Muscle of leg (tissue), 9 donors: ENCODE results near the gene CYP4F8. TPM values are rescaled to one million over a fixed set of nuclear protein-coding genes. Genes with fewer than 3 reads are reported as not detected.

ENCODE experiments used
- polyA plus RNA-seq, 8 donors: library from polyadenylated mRNA; unstranded; fragments of 120-200 nt; gene quantifications; one replicate each; pipeline versions ENCODE4 v1.2.1 to v1.2.3, GENCODE V29; 2013; ENCODE audit warnings: inconsistent platforms in 1 of 8, low replicate concordance in 1 of 8; ENCODE audit not compliant: insufficient read length in 8 of 8, insufficient read depth in 1 of 8
- total RNA-seq: library from RNA; stranded (reverse); fragments of 120-200 nt; gene quantifications from one replicate; pipeline ENCODE4 v1.2.4, GENCODE V29; 2013

CYP4F8 gene
- total and polyA plus RNA-seq, 9 donors, result 1.00 TPM; not detected in 8

Other genes starting within 250 kb of the CYP4F8 start
- gene AKAP8, start 235.4 kb upstream of the CYP4F8 start, total RNA-seq, result 16.4 TPM
- gene AKAP8, start 235.4 kb upstream of the CYP4F8 start, polyA plus RNA-seq, result 10 to 100 TPM; 17.1 to 22.9 (median 19.5) TPM
- gene AKAP8L, start 196.2 kb upstream of the CYP4F8 start, total RNA-seq, result 73.9 TPM
- gene AKAP8L, start 196.2 kb upstream of the CYP4F8 start, polyA plus RNA-seq, result 10 to 100 TPM; 52.8 to 84.5 (median 66.5) TPM
- 6.8 TPM for gene WIZ, start 165.3 kb upstream of the CYP4F8 start, total RNA-seq
- 10 to 100 TPM; 24.4 to 38.1 (median 32.7) TPM for gene WIZ, start 165.3 kb upstream of the CYP4F8 start, polyA plus RNA-seq
- gene RASAL3, start 150.7 kb upstream of the CYP4F8 start, total RNA-seq, result 0.71 TPM
- 1 to 10 TPM in 5 of 8 donors, under 1 TPM in 3; 0.80 to 2.0 (median 1.1) TPM for gene RASAL3, start 150.7 kb upstream of the CYP4F8 start, polyA plus RNA-seq
- gene PGLYRP2, start 135.7 kb upstream of the CYP4F8 start, total RNA-seq, result not detected
- under 1 TPM in 1 of 8 donors, not detected in 7; 0.28 TPM for gene PGLYRP2, start 135.7 kb upstream of the CYP4F8 start, polyA plus RNA-seq
- gene CYP4F22, start 106.7 kb upstream of the CYP4F8 start, total RNA-seq, result not detected
- gene CYP4F22, start 106.7 kb upstream of the CYP4F8 start, polyA plus RNA-seq, result under 1 TPM in 2 of 8 donors, not detected in 6; 0.11 to 0.44 TPM
- gene CYP4F3, start 25.7 kb downstream of the CYP4F8 start, total RNA-seq, result 0.04 TPM
- gene CYP4F3, start 25.7 kb downstream of the CYP4F8 start, polyA plus RNA-seq, result under 1 TPM; 0.07 to 0.44 (median 0.15) TPM
- gene CYP4F12, start 57.9 kb downstream of the CYP4F8 start, total RNA-seq, result 1.4 TPM
- gene CYP4F12, start 57.9 kb downstream of the CYP4F8 start, polyA plus RNA-seq, result 1 to 10 TPM in 3 of 8 donors, under 1 TPM in 5; 0.14 to 3.6 (median 0.48) TPM
- not detected for gene OR10H2, start 112.8 kb downstream of the CYP4F8 start, total RNA-seq
- gene OR10H2, start 112.8 kb downstream of the CYP4F8 start, polyA plus RNA-seq, result not detected
- not detected for gene OR10H3, start 122.8 kb downstream of the CYP4F8 start, total RNA-seq
- not detected for gene OR10H3, start 122.8 kb downstream of the CYP4F8 start, polyA plus RNA-seq
- not detected for gene OR10H5, start 172.4 kb downstream of the CYP4F8 start, total RNA-seq
- gene OR10H5, start 172.4 kb downstream of the CYP4F8 start, polyA plus RNA-seq, result under 1 TPM in 7 of 8 donors, not detected in 1; 0.02 to 0.12 (median 0.06) TPM
- gene OR10H1, start 200.4 kb downstream of the CYP4F8 start, total RNA-seq, result not detected
- gene OR10H1, start 200.4 kb downstream of the CYP4F8 start, polyA plus RNA-seq, result under 1 TPM in 5 of 8 donors, not detected in 3; 0.02 to 0.05 (median 0.04) TPM